ENCODE data around the gene PSMD3. TPM values are rescaled to one million over a fixed set of nuclear protein-coding genes. Genes with fewer than 3 reads are reported as not detected.
A peak's percentile ranks its signal among the peaks of the same experiment; 100 is the strongest.

The PSMD3 gene
- total and polyA plus RNA-seq, 2 of the 4 experiments (the other 2 are of a cell fraction): 123 to 155 TPM

DNA sequence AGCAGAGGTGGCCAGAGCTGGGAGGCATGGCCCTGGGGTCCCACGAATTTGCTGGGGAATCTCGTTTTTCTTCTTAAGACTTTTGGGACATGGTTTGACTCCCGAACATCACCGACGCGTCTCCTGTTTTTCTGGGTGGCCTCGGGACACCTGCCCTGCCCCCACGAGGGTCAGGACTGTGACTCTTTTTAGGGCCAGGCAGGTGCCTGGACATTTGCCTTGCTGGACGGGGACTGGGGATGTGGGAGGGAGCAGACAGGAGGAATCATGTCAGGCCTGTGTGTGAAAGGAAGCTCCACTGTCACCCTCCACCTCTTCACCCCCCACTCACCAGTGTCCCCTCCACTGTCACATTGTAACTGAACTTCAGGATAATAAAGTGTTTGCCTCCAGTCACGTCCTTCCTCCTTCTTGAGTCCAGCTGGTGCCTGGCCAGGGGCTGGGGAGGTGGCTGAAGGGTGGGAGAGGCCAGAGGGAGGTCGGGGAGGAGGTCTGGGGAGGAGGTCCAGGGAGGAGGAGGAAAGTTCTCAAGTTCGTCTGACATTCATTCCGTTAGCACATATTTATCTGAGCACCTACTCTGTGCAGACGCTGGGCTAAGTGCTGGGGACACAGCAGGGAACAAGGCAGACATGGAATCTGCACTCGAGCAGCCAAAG is 36.9 kb downstream of the PSMD3 start:
- no peak overlapping the region for H3K4me2 ChIP-seq (ENCODE audit: low read depth, low read length)
- WGBS, 2 experiments (ENCODE audit: extremely low coverage in 2 of 2, insufficient read length in 1 of 2): 67% methylated on average over 7 of the region's 15 CpGs; no CpG with 5 or more reads in 1 of the 2 experiments

More for the DNA sequence above, 36.9 kb downstream of the PSMD3 start:
- H3K27me3 ChIP-seq (ENCODE audit: control insufficient read depth, insufficient read depth, low read length): no peaks in the 10 kb centered on the region
- peaks cover 16% of the 10 kb centered on the region; the same call in 1 of the 2 replicates for H3K36me3 ChIP-seq (ENCODE audit: control insufficient read depth, insufficient read depth, low read length)
- H3K9ac ChIP-seq (ENCODE audit: low read depth, low read length): no peak overlapping the region
- intact Hi-C loops (cut with micrococcal nuclease) (no loop called here), in situ Hi-C loops (cut with MboI; ENCODE audit: low sequenced_read_pairs) (no loop called here), dilution Hi-C loops (cut with HindIII; ENCODE audit: low sequenced_read_pairs, unreplicated experiment) (no loop called here)
- no peaks in the 10 kb centered on the region; the same call in 1 of the 2 replicates for H3K9me1 ChIP-seq (ENCODE audit: insufficient read depth, low read length)
- peaks cover 29% of the 10 kb centered on the region for H3K4me1 ChIP-seq (ENCODE audit: control insufficient read depth, insufficient read depth, low read length)
- H2BK5ac ChIP-seq (ENCODE audit: low read depth, low read length, poor library complexity, severe bottlenecking): no peak overlapping the region
- ChIA-PET CTCF (interaction anchor here (1.3 kb wide), 1 partner anchor 69 kb away, joined by 3 read pairs; no protein-coding TSS in a partner anchor), POLR2A (ENCODE audit: unreplicated experiment) (no interaction called here)
- no peak overlapping the region for H3K23ac ChIP-seq (ENCODE audit: low read depth, low read length)
- no peak overlapping the region for H2AFZ ChIP-seq (replicated peaks; ENCODE audit: low read length, poor library complexity)
- peak overlapping the region; percentile 71 to 75; a peak in 1 of 4 replicates for H4K8ac ChIP-seq (ENCODE audit: low read depth in 2 of 2, low read length in 2 of 2)
- H2AK5ac ChIP-seq (ENCODE audit: low read depth, low read length): peak overlapping the region; percentile 97
- H2BK20ac ChIP-seq (ENCODE audit: low read depth, low read length): no peak overlapping the region
- DNase-seq: no peak
- H3K79me1 ChIP-seq (ENCODE audit: low read depth in 1 of 2, low read length in 2 of 2): 0 out of 4 replicates have a peak, but pooled peaks cover 0 to 6% of the 10 kb centered on the region in 2 experiments
- BruUV-seq (replicated peaks): no TSS peak
- H3K14ac ChIP-seq (replicated peaks; ENCODE audit: low read depth, low read length): no peak overlapping the region; the same call in 1 of the 2 replicates
- no peak overlapping the region for H2BK120ac ChIP-seq (ENCODE audit: low read depth, low read length)
- no peak for ATAC-seq (ENCODE audit: low read depth)
- H4K20me1 ChIP-seq (ENCODE audit: insufficient read depth, low read length): no peaks in the 10 kb centered on the region
- H3K56ac ChIP-seq (ENCODE audit: extremely low read depth, insufficient read depth, low read length): no peak overlapping the region
- no peak overlapping the region for H4K91ac ChIP-seq (ENCODE audit: insufficient read depth, low read depth, low read length)
- H3K9me3 ChIP-seq (ENCODE audit: control insufficient read depth, insufficient read depth, low read length): no peaks in the 10 kb centered on the region
- no peak overlapping the region for H3K4me3 ChIP-seq (ENCODE audit: insufficient read depth, low read depth, low read length)
- H3K27ac ChIP-seq (ENCODE audit: insufficient read depth, low read length): no peak overlapping the region
- peak overlapping the region; percentile 44; the same call in 1 of the 2 replicates for H3K4ac ChIP-seq (ENCODE audit: low read depth, low read length)
- H2AK9ac ChIP-seq (replicated peaks; ENCODE audit: low read depth, low read length, poor library complexity): peak overlapping the region; percentile 51
- H3K18ac ChIP-seq (ENCODE audit: low read depth, low read length): no peak overlapping the region
- H2BK15ac ChIP-seq (ENCODE audit: low read depth, low read length): 0 out of 3 replicates have a peak overlapping the region, but pooled peaks have one; percentile 43
- H4K5ac ChIP-seq (ENCODE audit: low read depth, low read length): no peak overlapping the region
- TF ChIP-seq FOS (IDR thresholded peaks at IDR 0.05; ENCODE audit: low read depth, low read length): no peak
- no peak for TF ChIP-seq CHD1 (IDR thresholded peaks at IDR 0.05; ENCODE audit: low read depth, low read length)
- TF ChIP-seq MAFK (IDR thresholded peaks at IDR 0.05; ENCODE audit: low read depth, low read length): no peak
- TF ChIP-seq, protein P1, sequence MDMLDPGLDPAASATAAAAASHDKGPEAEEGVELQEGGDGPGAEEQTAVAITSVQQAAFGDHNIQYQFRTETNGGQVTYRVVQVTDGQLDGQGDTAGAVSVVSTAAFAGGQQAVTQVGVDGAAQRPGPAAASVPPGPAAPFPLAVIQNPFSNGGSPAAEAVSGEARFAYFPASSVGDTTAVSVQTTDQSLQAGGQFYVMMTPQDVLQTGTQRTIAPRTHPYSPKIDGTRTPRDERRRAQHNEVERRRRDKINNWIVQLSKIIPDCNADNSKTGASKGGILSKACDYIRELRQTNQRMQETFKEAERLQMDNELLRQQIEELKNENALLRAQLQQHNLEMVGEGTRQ (IDR thresholded peaks at IDR 0.05; ENCODE audit: low read depth, low read length): no peak
- TF ChIP-seq MAZ (IDR thresholded peaks at IDR 0.05; ENCODE audit: borderline replicate concordance, low read depth, low read length): no peak
